ENCODE measurements around the gene SESN1.

GRCh38 chr6:109143191-109143590, 48.5 kb upstream of the SESN1 start:
- no peak for TF ChIP-seq CTCF (IDR thresholded peaks at IDR 0.05)
- no peak for TF ChIP-seq POLR2A (IDR thresholded peaks at IDR 0.05)
